Caco-2 (cell line): ENCODE data around the gene LTBP3. TPM values are rescaled to one million over a fixed set of nuclear protein-coding genes. Genes with fewer than 3 reads are reported as not detected.

ENCODE experiments used
- BruUV-seq: library from RNA; stranded (reverse); fragments of 400-500 nt; replicated peaks from 2 replicates; lab custom pipeline; 2021; lab: Mats Ljungman, UMichigan
- CTCF ChIA-PET: fragments of 300-600 bp; sonication (Branson Sonifier 250); formaldehyde crosslinking; loops from one replicate; lab custom pipeline; 2022; ENCODE audit warnings: antibody characterized with exemption; lab: Charles Lee
- POLR2A ChIA-PET: fragments of 300-600 bp; sonication (Branson Sonifier 250); formaldehyde crosslinking; loops from one replicate; lab custom pipeline; 2022; ENCODE audit warnings: antibody characterized with exemption; lab: Charles Lee
- DNase-seq, 2 experiments: peaks; one replicate each; pipeline versions ENCODE4 v3.0.0 to v3.0.0-alpha.2; 2020 to 2022
- H3K27me3 ChIP-seq: replicated peaks from 2 replicates; pipeline ENCODE4 v1.6.0; 2011; ENCODE audit warnings: low read length; ENCODE audit not compliant: control insufficient read depth, insufficient read depth
- H3K36me3 ChIP-seq: 2 replicates; pipeline ENCODE4 v1.5.1; 2011; ENCODE audit warnings: low read length; ENCODE audit not compliant: control insufficient read depth, insufficient read depth
- H3K4me1 ChIP-seq: fragments of 250-450 bp; sonication (Bioruptor Pico); 2 replicates; pipeline ENCODE4 v1.5.1; 2020; ENCODE audit warnings: mild to moderate bottlenecking
- H3K4me3 ChIP-seq: 2 replicates; pipeline ENCODE4 v1.5.1; 2011; ENCODE audit warnings: low read depth, mild to moderate bottlenecking, control low read depth, low read length
- H3K9me3 ChIP-seq: fragments of 250-450 bp; sonication (Bioruptor Pico); 2 replicates; pipeline ENCODE4 v1.5.1; 2020; ENCODE audit warnings: mild to moderate bottlenecking, moderate library complexity
- H3K27ac Mint-ChIP-seq: one replicate; pipeline ENCODE4 v1.8.0; 2022; ENCODE audit warnings: mixed read lengths; ENCODE audit not compliant: unreplicated experiment
- H3K27me3 Mint-ChIP-seq: one replicate; pipeline ENCODE4 v1.8.0; 2022; ENCODE audit warnings: mixed read lengths; ENCODE audit not compliant: insufficient read depth, unreplicated experiment
- H3K36me3 Mint-ChIP-seq: one replicate; pipeline ENCODE4 v1.8.0; 2022; ENCODE audit warnings: mild to moderate bottlenecking, mixed read lengths; ENCODE audit not compliant: insufficient read depth, unreplicated experiment
- H3K4me1 Mint-ChIP-seq: one replicate; pipeline ENCODE4 v1.8.0; 2022; ENCODE audit warnings: low read depth, mixed read lengths; ENCODE audit not compliant: unreplicated experiment
- H3K4me3 Mint-ChIP-seq: one replicate; pipeline ENCODE4 v1.8.0; 2022; ENCODE audit warnings: mild to moderate bottlenecking, moderate library complexity, mixed read lengths; ENCODE audit not compliant: unreplicated experiment
- H3K9me3 Mint-ChIP-seq: one replicate; pipeline ENCODE4 v1.8.0; 2022; ENCODE audit warnings: mixed read lengths; ENCODE audit not compliant: unreplicated experiment
- CTCF ChIP-seq, 2 experiments: fragments of 200-600 bp in 1 of 2; IDR thresholded peaks; 1 replicate in 1 of 2; 2 replicates in 1 of 2; pipeline versions ENCODE4 v1.5.1 to v1.8.0; 2011 to 2022; ENCODE audit warnings: antibody characterized with exemption in 1 of 2, control low read depth in 1 of 2, inconsistent platforms in 1 of 2, low read depth in 1 of 2, low read length in 1 of 2, mild to moderate bottlenecking in 1 of 2, moderate library complexity in 1 of 2; ENCODE audit not compliant: insufficient read depth in 1 of 2, severe bottlenecking in 1 of 2, unreplicated experiment in 1 of 2
- intact Hi-C: fragments of 100-400 bp; cut with micrococcal nuclease; formaldehyde crosslinking; loops from one replicate; pipeline ENCODE4 v1.10.0; 2022; ENCODE audit not compliant: unreplicated experiment
- total RNA-seq: library from RNA; stranded (reverse); gene quantifications from 2 replicates; pipeline ENCODE4 v1.2.3, GENCODE V29; 2022

LTBP3 gene
- total RNA-seq, 1 experiment from 2014 or later, result 91.2 TPM

GRCh38 chr11:65498042-65498726 is 60.0 kb downstream of the LTBP3 start:
- Mint-ChIP-seq H3K4me1 (peaks cover 32% of the 10 kb centered on the region), H3K9me3 (no peaks in the 10 kb centered on the region), H3K4me3 (no peak overlapping the region), H3K27me3 (peaks cover 3% of the 10 kb centered on the region), H3K27ac (no peak overlapping the region), H3K36me3 (no peaks in the 10 kb centered on the region)
- DNase-seq, result peak; percentile 77 to 79
- H3K4me1 ChIP-seq, result peaks cover 29% of the 10 kb centered on the region
- H3K27me3 ChIP-seq, result no peaks in the 10 kb centered on the region
- H3K36me3 ChIP-seq, result peaks cover 6% of the 10 kb centered on the region
- TSS peak; percentile 61 for BruUV-seq
- no peak for TF ChIP-seq CTCF (IDR thresholded peaks at IDR 0.05; ENCODE audit: insufficient read depth in 1 of 2, low read depth in 1 of 2, low read length in 1 of 2, severe bottlenecking in 1 of 2, unreplicated experiment in 1 of 2)
- peak overlapping the region; percentile 81 for H3K4me3 ChIP-seq
- ChIA-PET CTCF (interaction anchor here (0.6 to 3.1 kb wide), 9 partner anchors 9 to 82 kb away, joined by 3 to 31 read pairs (median 8); no protein-coding TSS in a partner anchor), POLR2A (interaction anchor here (0.5 to 13.2 kb wide), 21 partner anchors 10 to 694 kb away, joined by 3 to 377 read pairs (median 6); partner anchors contain the start of genes FAM89B, NEAT1 and SCYL1)
- H3K9me3 ChIP-seq, result no peaks in the 10 kb centered on the region
- intact Hi-C loops, result no loop called here

GRCh38 chr11:65497141-65498041 is 60.8 kb downstream of the LTBP3 start:
- no TSS peak for BruUV-seq
- POLR2A ChIA-PET, result interaction anchor here (0.7 to 13.2 kb wide), 16 partner anchors 9 to 693 kb away, joined by 3 to 377 read pairs (median 10); partner anchors contain the start of genes DPF2, FAM89B, NEAT1 and SCYL1
- peak in 1 of 2 experiments; percentile 17 for TF ChIP-seq CTCF (IDR thresholded peaks at IDR 0.05; ENCODE audit: insufficient read depth in 1 of 2, low read depth in 1 of 2, low read length in 1 of 2, severe bottlenecking in 1 of 2, unreplicated experiment in 1 of 2)
- intact Hi-C loops, result loop anchor here (1.0 to 2.0 kb wide), 5 partner anchors 8 to 79 kb away; partner anchors contain the start of gene NEAT1
- CTCF ChIA-PET, result interaction anchor here (0.6 to 3.1 kb wide), 7 partner anchors 8 to 81 kb away, joined by 3 to 31 read pairs (median 8); no protein-coding TSS in a partner anchor
- peaks cover 35% of the 10 kb centered on the region for H3K4me1 Mint-ChIP-seq
- H3K36me3 ChIP-seq, result peaks cover 3% of the 10 kb centered on the region
- no peaks in the 10 kb centered on the region for H3K9me3 Mint-ChIP-seq
- no peaks in the 10 kb centered on the region for H3K9me3 ChIP-seq
- no peaks in the 10 kb centered on the region for H3K36me3 Mint-ChIP-seq
- H3K27me3 ChIP-seq, result no peaks in the 10 kb centered on the region
- peak overlapping the region; percentile 81 for H3K4me3 ChIP-seq
- H3K27me3 Mint-ChIP-seq, result peaks cover 3% of the 10 kb centered on the region
- peaks cover 37% of the 10 kb centered on the region for H3K4me1 ChIP-seq
- DNase-seq, result peak; percentile 99
- no peak overlapping the region for H3K27ac Mint-ChIP-seq
- no peak overlapping the region for H3K4me3 Mint-ChIP-seq
